GM19193 (cell line): ENCODE results near the gene FBXW11.

Experiments used
- POLR2A ChIP-seq: IDR thresholded peaks from 4 replicates; pipeline ENCODE4 v1.6.1; 2011; ENCODE audit not compliant: insufficient read depth, insufficient read length; ENCODE audit errors: extremely low read depth

The FBXW11 gene

DNA sequence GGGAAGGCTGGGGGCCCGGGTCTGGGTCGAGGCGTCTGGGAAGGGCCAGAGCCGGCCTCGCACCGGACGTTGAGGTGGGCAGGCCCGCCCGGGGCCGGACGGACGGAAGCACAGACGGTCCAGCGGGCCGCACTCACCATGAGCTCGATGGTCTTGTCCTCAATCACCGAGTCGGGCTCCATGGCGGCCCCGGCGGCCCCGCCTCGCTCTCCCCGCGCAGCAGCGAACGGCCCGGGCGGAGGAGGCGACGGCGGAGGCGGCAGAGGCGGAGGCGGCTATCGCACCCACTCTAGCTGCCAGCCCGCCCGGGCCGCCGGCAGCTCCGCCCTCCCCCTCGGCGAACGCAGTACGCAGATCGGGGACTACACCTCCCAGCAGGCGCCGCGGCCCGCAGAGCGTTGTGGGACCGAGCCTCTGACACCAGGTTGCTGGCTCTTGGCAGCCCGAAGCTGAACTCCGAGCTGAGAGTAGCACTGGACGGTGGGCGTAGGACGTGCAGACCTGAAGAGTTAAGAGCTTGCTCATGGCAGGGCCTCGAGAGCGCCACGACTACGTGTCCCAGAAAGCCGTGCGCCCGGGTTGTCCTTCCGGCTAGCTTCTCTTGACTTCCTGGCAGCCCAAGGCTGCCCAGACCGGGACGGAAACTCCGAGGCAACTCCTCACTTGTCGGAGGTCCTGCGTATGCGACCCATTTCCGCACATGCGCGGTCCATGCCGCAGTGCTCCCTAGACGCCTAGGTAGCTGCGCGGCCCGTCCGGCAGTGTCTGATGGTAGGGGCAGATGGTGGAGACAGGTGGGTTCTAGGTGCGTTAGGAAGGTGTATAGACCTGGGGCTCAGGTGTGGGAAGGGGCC is at the start of gene FBXW11:
Gene FBXW11 (minus strand): TSS at position 318 of the 854 bp plus-strand sequence. CDS start 136 bp downstream, at position 182.
- peak; percentile 97 for TF ChIP-seq POLR2A

DNA sequence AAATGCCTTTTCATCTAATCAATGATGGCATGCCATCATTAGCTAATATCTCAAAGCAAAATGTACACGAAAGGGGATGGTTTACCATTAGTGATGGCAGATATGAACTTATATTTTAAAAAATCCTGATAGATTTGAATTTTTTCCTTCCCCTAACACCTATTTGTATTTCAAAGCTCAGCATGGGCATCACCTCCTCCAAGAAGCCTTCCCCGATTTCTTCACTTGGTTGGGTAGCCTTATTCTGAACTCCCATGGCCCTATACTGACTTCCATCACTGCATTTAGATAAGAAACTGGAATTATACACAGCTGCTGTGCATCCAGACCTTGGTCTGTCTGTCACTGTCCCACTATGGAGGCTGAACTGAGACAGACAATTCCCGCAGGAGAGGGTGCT is 49.6 kb upstream of the FBXW11 start:
- TF ChIP-seq POLR2A: no peak

DNA sequence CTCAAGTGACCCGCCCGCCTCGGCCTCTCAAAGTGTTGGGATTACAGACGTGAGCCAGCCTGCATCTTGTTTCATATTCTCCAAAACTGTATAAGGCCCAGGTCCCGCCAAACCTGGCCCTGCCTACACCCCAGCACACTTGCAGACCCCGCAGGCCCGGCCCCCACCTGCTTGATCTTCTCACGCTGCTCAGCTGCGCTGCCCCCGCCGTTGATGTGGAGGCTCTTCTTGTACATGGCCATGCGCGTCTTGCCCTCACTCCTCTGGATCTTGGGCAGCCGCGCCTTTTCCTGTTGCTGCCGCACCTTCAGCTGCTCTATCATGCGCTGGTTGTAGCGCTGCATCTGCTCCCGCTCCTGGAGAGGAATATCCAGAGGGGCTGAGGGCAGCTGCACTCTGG is 49.0 kb upstream of the FBXW11 start:
- TF ChIP-seq POLR2A: no peak

DNA sequence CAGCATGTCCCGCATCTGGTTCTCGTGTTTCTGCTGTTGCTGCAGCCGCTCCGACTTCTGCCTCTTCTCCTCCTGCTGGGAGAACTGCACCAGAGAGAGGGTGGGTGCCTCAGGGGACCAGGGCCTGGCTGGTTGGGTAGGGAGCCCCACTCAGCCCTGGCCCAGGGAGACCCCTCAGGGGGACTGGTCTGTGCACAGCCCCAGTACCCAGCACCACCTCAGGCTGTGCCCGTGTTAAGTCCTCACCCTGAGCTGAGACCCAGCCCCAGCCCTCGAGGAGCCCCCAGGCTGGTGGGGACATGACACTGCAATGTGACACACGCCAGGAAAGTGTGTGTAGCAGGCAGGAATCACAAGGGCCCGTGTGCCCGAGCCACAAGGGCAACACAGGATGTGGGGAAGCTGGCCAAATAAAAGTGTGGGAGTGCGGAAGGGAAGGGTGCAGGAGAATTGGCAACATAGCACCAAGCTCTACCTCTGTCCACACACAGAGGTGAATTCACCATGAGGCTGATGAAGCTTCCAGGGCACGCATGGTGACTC is 48.2 kb upstream of the FBXW11 start:
- TF ChIP-seq POLR2A: no peak

DNA sequence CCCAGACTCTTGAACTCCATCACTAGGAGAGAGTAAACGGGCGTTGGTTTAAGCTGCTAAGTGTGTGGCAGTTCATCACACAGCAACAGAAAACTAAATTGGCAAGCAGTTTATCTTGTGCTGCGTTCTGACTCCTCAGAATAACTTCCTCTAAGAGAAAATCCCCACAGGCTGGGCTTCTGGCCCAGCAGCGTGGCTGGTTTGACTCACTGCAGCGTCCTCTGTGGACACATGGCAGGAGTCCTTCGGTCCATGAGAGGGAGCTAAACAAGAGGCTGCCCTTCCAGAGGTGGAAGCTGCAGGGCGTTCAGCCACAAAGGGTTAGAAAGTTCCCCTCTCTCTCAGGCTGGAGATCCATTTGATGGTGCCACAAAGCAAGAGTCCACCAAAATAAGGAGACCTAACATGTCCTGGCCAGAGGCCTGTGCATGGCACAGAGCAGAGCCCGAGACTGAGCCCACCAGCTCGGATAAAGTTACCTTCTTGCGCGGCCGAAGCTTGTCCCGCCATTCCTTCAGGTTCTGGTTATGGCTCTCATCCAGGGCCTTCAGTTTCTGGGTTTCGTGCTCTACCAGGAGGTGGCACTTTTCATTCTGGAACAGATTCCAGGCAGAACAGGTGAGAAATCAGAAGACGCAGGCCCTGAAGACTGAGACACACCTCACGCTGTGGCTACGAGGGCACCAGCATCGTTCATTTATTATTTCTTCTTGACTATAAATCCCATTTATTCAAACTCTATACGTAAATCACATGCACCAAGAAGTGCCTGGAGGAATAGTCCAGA is 46.2 kb upstream of the FBXW11 start:
- TF ChIP-seq POLR2A: no peak

DNA sequence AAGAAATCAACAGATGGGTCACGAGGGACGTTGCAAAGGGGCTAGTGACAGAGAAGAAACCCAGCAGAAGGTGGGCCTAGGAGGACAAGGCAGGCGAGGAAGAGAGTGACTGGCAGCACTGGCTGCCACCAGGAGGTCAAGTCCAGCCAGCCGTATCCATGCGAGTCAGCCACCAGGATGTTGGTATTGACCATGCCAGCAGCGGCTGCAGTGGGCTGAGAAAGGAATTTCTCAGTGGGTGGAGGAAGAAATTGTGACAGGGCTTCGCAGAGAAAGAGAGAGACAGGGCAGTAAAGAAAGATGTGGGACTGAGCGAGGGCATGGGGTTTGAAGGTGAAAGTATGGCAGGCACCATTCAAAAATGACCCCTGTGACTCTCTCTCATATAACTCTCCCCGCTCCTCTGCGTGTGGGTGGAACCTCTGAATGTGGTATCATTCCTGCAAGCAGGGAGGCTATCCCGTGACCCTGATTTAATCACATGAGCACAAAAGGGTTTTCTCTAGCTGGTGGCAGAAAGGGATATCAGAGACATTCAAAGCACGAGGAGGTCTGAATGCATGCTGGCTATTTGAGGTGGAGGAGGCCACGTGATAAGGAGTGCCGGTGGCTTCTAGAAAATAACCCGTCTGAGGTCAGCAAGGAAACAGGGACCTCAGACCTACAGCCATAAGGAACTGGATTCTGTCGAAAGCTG is 45.4 kb upstream of the FBXW11 start:
- TF ChIP-seq POLR2A: no peak

DNA sequence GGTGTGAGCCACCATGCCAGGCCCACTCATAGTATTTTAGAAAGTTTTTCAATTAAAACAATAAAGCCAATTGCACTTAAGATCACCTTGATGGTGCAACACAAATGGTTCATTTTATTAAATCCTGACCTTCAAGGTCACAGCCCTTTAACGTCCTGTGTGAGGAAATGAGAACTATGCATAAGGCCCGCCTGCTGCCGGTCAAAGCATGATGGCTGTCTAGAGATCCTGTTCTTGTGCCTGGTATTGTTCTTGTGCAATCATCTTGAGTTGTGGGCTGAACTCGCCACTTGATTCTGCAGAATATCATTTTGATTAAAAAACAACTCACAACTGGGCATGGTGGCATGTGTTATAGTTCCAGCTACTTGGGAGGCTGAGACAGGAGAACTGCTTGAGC is 43.6 kb upstream of the FBXW11 start:
- TF ChIP-seq POLR2A: no peak

DNA sequence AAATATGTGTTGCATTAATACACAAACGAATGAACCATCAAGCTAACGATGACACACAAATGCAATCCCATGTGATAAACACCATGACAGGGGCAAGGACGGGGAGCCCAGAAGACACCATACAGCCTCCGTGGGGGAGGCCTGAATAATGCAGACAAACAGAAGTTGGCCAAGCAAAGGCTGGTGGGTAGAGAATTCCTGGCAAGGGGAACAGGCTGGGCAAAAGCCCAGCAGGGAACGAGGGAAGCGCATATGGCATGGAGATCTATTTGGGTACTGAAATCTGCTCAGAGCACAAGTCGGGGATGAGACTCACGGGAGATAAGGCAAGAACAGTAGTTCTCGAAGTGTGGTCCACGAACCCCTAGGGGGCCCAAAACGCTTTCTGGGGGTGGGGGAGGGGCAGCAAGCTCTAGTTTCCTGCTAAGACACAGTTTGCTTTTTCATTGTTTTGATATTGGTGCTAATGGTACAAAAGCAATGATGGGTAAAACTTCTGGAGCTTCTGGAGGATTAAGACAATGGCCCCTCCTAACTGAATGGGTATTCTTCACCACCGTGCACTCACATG is 42.9 kb upstream of the FBXW11 start:
- TF ChIP-seq POLR2A: no peak

DNA sequence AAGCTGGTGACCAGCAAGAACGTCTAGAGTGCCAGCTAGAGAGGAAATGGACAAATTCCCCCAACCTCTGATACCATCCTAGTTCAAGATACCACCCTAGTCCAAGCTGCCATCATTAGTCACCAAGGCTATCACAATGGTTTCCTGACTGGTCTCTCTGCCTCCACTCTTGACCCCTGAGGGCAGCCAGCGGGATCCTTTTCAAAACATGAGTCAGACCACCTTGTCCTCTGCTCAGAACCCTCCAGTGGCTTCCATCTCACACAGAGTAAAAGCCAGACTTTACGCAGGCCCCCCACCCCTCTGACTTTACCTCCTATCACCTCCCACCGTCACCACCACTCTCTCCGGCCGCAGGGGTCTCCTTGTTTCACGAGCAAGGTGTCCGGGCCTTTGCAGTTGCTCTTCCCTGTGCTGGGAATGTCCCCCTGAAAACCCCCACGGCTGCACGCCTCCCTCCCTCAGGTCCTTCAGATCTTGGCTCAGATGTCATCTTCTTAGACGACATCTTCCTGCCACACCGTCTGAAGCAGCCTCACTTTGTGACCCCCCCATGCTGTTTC is 42.2 kb upstream of the FBXW11 start:
- TF ChIP-seq POLR2A: no peak

DNA sequence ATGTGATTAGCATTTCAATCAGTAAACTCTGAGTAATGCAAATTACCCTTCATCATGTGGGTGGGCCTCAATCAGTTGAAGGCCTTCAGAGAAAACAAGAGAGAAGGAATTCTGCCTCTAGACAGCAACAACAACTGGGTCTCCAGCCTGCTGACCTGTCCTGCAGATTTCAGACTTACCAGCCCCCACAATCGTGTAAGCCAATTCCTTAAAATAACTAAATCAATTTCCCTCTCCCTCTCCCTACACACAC is 41.7 kb upstream of the FBXW11 start:
- TF ChIP-seq POLR2A: no peak

DNA sequence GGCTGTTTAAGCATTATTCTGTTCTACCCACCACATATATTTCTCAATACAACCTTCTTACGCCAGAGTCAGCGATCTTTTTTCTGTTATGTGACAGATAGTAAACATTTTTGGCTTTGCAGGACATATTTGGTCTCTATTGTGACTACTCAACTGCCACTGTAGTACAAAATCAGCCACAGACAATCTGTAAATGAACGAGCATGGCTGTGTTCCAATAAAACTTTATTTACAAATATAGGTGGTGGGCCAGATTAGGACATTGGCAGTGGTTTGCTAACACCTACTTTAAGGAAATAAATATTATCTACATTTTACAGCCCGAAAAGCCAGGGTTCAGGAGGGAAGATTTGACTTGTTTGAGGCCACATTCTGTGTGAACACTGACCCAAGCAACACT is 40.2 kb upstream of the FBXW11 start:
- TF ChIP-seq POLR2A: no peak

DNA sequence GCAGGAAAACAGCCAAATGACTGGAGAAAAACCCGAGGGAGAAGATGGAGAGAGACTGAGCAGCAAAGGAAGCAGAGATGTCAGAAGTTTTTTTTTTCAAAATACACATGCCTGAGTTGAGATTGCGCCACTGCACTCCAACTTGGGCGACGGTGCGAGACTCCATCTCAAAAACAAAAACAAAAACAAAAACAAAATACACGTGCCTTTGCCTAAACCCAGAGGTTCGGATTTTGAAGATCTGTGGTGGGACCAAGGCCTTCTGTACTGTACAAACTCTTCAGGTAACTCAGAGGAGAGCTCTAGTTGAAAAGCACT is 38.8 kb upstream of the FBXW11 start:
- no peak for TF ChIP-seq POLR2A

DNA sequence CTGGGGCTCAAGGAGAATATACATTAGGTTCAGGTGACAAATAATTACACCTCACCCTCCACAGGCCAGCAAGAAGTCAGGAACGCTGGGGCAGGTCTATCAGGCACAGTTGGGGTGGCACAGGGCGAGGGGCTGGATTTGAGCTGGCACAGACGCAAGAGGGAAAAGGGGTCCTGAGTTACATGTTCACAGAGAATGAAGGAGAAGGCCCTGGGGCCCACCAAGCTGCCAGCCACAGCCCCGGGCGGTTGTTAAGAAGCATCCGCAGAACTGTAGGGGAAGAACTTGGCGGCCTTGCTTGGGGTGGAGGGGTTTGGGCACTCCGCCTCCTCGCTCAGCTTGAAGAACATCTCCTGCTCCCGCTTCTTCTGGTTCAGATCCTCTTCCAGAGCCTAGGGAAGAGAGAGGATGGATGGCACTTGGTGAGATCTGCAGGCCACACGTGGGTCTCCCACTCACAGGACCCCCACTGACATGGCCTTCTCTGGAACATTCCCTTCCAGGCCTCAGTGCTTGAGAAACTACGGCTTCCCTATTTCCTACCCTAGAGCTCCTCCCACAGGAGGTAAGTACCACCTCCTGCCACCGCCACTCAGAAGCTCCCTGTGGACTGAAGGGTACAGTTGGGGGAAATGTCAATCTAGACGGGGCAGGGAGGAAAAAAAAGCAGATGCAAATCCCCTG is 38.3 kb upstream of the FBXW11 start:
- TF ChIP-seq POLR2A: no peak

DNA sequence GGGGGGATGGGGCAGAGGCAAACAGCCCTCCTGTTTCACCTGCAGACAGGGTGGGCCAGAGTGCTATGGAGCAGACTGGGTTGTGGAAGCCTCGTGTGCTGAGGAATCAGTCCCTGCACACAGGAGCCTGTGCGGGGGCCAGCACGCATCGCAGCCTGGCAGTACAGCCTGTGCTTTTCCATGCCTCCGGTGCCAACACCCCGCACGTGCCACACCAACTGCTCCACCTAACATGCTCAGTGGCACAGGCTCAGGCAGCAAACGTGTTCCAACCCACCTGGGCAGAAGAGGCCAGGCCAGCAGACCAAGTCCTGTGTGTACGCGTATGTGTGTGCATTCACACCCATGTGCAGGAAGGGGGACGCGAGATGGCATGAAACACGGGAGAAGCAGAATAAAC is 37.4 kb upstream of the FBXW11 start:
- no peak for TF ChIP-seq POLR2A
